IgD-negative memory B cell (primary cell): ENCODE measurements around the gene SLC17A1. TPM values are rescaled to one million over a fixed set of nuclear protein-coding genes. Genes with fewer than 3 reads are reported as not detected.

ENCODE experiments used
- polyA plus RNA-seq: library from polyadenylated mRNA; unstranded; fragments of 300-500 nt; fragmentation: Illumina TruSeq; gene quantifications from one replicate; pipeline ENCODE4 v1.2.3, GENCODE V29; 2021

SLC17A1 gene
- polyA plus RNA-seq, 1 donor from 2014 or later = not detected

Other genes with a start within 250 kb of the SLC17A1 start
- gene SCGN, start 179.8 kb downstream of the SLC17A1 start, polyA plus RNA-seq = not detected
- not detected for gene SLC17A4, start 77.3 kb downstream of the SLC17A1 start, polyA plus RNA-seq
- not detected for gene SLC17A3, start 42.2 kb upstream of the SLC17A1 start, polyA plus RNA-seq
- gene SLC17A2, start 98.6 kb upstream of the SLC17A1 start, polyA plus RNA-seq = not detected
- 23.7 TPM for gene TRIM38, start 130.8 kb upstream of the SLC17A1 start, polyA plus RNA-seq